Left ventricle myocardium inferior (tissue), 1 donor: ENCODE results near the gene SLC35E4. TPM values are rescaled to one million over a fixed set of nuclear protein-coding genes. Genes with fewer than 3 reads are reported as not detected.

Source experiments
- DNase-seq: peaks from one replicate; pipeline ENCODE4 v3.0.0-alpha.2; 2020
- H3K27ac ChIP-seq: fragments of 200-600 bp; replicated peaks from 2 replicates; pipeline ENCODE4 v1.8.0; 2021
- H3K27me3 ChIP-seq: fragments of 200-600 bp; 2 replicates; pipeline ENCODE4 v1.8.0; 2021; ENCODE audit warnings: low read depth
- H3K36me3 ChIP-seq: fragments of 200-600 bp; 2 replicates; pipeline ENCODE4 v1.8.0; 2021
- H3K4me1 ChIP-seq: fragments of 200-600 bp; 2 replicates; pipeline ENCODE4 v1.8.0; 2021
- H3K4me3 ChIP-seq: fragments of 200-600 bp; 2 replicates; pipeline ENCODE4 v1.8.0; 2021; ENCODE audit warnings: mild to moderate bottlenecking, moderate library complexity
- H3K9me3 ChIP-seq: fragments of 200-600 bp; replicated peaks from 2 replicates; pipeline ENCODE4 v1.8.0; 2021
- CTCF ChIP-seq: fragments of 200-600 bp; IDR thresholded peaks from 2 replicates; pipeline ENCODE4 v1.8.0; 2021; ENCODE audit warnings: antibody characterized with exemption, mild to moderate bottlenecking, borderline replicate concordance
- intact Hi-C: fragments of 100-400 bp; cut with micrococcal nuclease; formaldehyde crosslinking; loops from one replicate; pipeline ENCODE4 v1.11.0; 2022
- total RNA-seq: library from RNA; stranded (reverse); fragmentation: NEBNext Ultra II Directional; extraction: Animal tissue kit (Norgen Biotek cat#: 25700); gene quantifications from one replicate; pipeline ENCODE4 v1.2.1, GENCODE V29; 2021
- donor health status: DM: no; HTN: yes; CAD: no; lungs with severe emphysema.

The SLC35E4 gene
- total RNA-seq, 1 donor from 2014 or later = 3.8 TPM

- no peak for DNase-seq
- TF ChIP-seq CTCF = no peak
- H3K4me3 ChIP-seq = peak overlapping the region; percentile 95
- H3K9me3 ChIP-seq = no peaks in the 10 kb centered on the region
- intact Hi-C loops = no loop called here
- peak overlapping the region; percentile 72 for H3K27ac ChIP-seq
- H3K27me3 ChIP-seq = no peaks in the 10 kb centered on the region
- peaks cover 25% of the 10 kb centered on the region for H3K4me1 ChIP-seq
- peaks cover 22% of the 10 kb centered on the region for H3K36me3 ChIP-seq
Observed at GRCh38 chr22:30667107-30667493, 31.5 kb downstream of the SLC35E4 start.

GRCh38 chr22:30667494-30668385 is 32.2 kb downstream of the SLC35E4 start, which contains the start of gene DUSP18:
TSS of gene DUSP18 (minus strand) at chr22:30667875. CDS start at chr22:30664003, 3,872 bp downstream.
- Histone ChIP-seq H3K4me1 (peaks cover 25% of the 10 kb centered on the region), H3K4me3 (peak within 1 kb of the TSS; percentile 95), H3K27me3 (no peaks in the 10 kb centered on the region), H3K9me3 (no peaks in the 10 kb centered on the region), H3K27ac (peak within 1 kb of the TSS; percentile 72), H3K36me3 (peaks cover 16% of the 10 kb centered on the region)
- intact Hi-C loops = no loop called here
- TF ChIP-seq CTCF = peak; percentile 53
- DNase-seq = peak; percentile 94

GRCh38 chr22:30668386-30668710 is 32.8 kb downstream of the SLC35E4 start:
- no peak overlapping the region for H3K27ac ChIP-seq
- intact Hi-C loops = no loop called here
- TF ChIP-seq CTCF = no peak
- peaks cover 10% of the 10 kb centered on the region for H3K36me3 ChIP-seq
- peak overlapping the region; percentile 95 for H3K4me3 ChIP-seq
- peaks cover 25% of the 10 kb centered on the region for H3K4me1 ChIP-seq
- DNase-seq = no peak
- H3K27me3 ChIP-seq = no peaks in the 10 kb centered on the region
- no peaks in the 10 kb centered on the region for H3K9me3 ChIP-seq

GRCh38 chr22:30671071-30671470 is 35.5 kb downstream of the SLC35E4 start:
- DNase-seq = no peak
- intact Hi-C loops = no loop called here
- no peak overlapping the region for H3K4me3 ChIP-seq
- no peak overlapping the region for H3K27ac ChIP-seq
- H3K27me3 ChIP-seq = peaks cover 12% of the 10 kb centered on the region
- no peaks in the 10 kb centered on the region for H3K36me3 ChIP-seq
- peaks cover 24% of the 10 kb centered on the region for H3K4me1 ChIP-seq
- H3K9me3 ChIP-seq = no peaks in the 10 kb centered on the region
- no peak for TF ChIP-seq CTCF

GRCh38 chr22:30673136-30673535 is 37.6 kb downstream of the SLC35E4 start:
- no peak for TF ChIP-seq CTCF
- peaks cover 15% of the 10 kb centered on the region for H3K27me3 ChIP-seq
- H3K9me3 ChIP-seq = no peaks in the 10 kb centered on the region
- H3K27ac ChIP-seq = no peak overlapping the region
- peaks cover 4% of the 10 kb centered on the region for H3K4me1 ChIP-seq
- DNase-seq = no peak
- H3K36me3 ChIP-seq = no peaks in the 10 kb centered on the region
- no peak overlapping the region for H3K4me3 ChIP-seq
- intact Hi-C loops = no loop called here
